ENCODE data around the gene TNPO1.
"Not testable (repeated sequence)": the region's sequence is repeated elsewhere in the genome, so short reads cannot be mapped to it uniquely, and the experiment has no call there.

TNPO1 gene

GRCh38 chr5:72816284-72817075, at the start of gene TNPO1:
Gene TNPO1 (plus strand): TSS chr5:72816661. CDS start chr5:72816738, 77 bp downstream.
- DNase-seq (ENCODE audit: low read depth in 2 of 2, low spot score in 1 of 2): peak; percentile 69 to 71

- DNase-seq (ENCODE audit: low read depth in 2 of 2, low spot score in 1 of 2): no peak
These were observed 49.0 kb upstream of the TNPO1 start for GRCh38 chr5:72767289-72768010.

GRCh38 chr5:72770266-72770665, 46.2 kb upstream of the TNPO1 start:
- no peak for DNase-seq (ENCODE audit: low read depth in 2 of 2, low spot score in 1 of 2)

- DNase-seq (ENCODE audit: low read depth in 2 of 2, low spot score in 1 of 2): no peak
These were observed 39.8 kb upstream of the TNPO1 start for GRCh38 chr5:72776684-72777083.

GRCh38 chr5:72779520-72779919, 36.9 kb upstream of the TNPO1 start:
- DNase-seq (ENCODE audit: low read depth in 2 of 2, low spot score in 1 of 2): no peak

GRCh38 chr5:72783354-72783753, 33.1 kb upstream of the TNPO1 start:
- DNase-seq (ENCODE audit: low read depth in 2 of 2, low spot score in 1 of 2): no peak

- DNase-seq (ENCODE audit: low read depth in 2 of 2, low spot score in 1 of 2): no peak
These were observed 32.3 kb upstream of the TNPO1 start for GRCh38 chr5:72784129-72784528.

- no peak for DNase-seq (ENCODE audit: low read depth in 2 of 2, low spot score in 1 of 2)
These were observed 30.7 kb upstream of the TNPO1 start for GRCh38 chr5:72785801-72786200.

- no peak for DNase-seq (ENCODE audit: low read depth in 2 of 2, low spot score in 1 of 2)
These were observed 29.8 kb upstream of the TNPO1 start for GRCh38 chr5:72786676-72787075.

- DNase-seq (ENCODE audit: low read depth in 2 of 2, low spot score in 1 of 2): no peak
These were observed 27.5 kb upstream of the TNPO1 start for GRCh38 chr5:72788866-72789505.

GRCh38 chr5:72790186-72790585, 26.3 kb upstream of the TNPO1 start:
- DNase-seq (ENCODE audit: low read depth in 2 of 2, low spot score in 1 of 2): no peak

GRCh38 chr5:72792662-72793061, 23.8 kb upstream of the TNPO1 start:
- DNase-seq (ENCODE audit: low read depth in 2 of 2, low spot score in 1 of 2): not testable (repeated sequence)

GRCh38 chr5:72796001-72796400, 20.5 kb upstream of the TNPO1 start:
- DNase-seq (ENCODE audit: low read depth in 2 of 2, low spot score in 1 of 2): no peak

GRCh38 chr5:72799721-72800120, 16.7 kb upstream of the TNPO1 start:
- no peak for DNase-seq (ENCODE audit: low read depth in 2 of 2, low spot score in 1 of 2)

GRCh38 chr5:72808637-72809036, 7.8 kb upstream of the TNPO1 start:
- not testable (repeated sequence) for DNase-seq (ENCODE audit: low read depth in 2 of 2, low spot score in 1 of 2)

GRCh38 chr5:72811849-72812248, 4.6 kb upstream of the TNPO1 start:
- DNase-seq (ENCODE audit: low read depth in 2 of 2, low spot score in 1 of 2): no peak

- no peak for DNase-seq (ENCODE audit: low read depth in 2 of 2, low spot score in 1 of 2)
These were observed 4.0 kb upstream of the TNPO1 start for GRCh38 chr5:72812488-72812887.

- no peak for DNase-seq (ENCODE audit: low read depth in 2 of 2, low spot score in 1 of 2)
These were observed 2.4 kb upstream of the TNPO1 start for GRCh38 chr5:72814104-72814503.

- DNase-seq (ENCODE audit: low read depth in 2 of 2, low spot score in 1 of 2): no peak
These were observed 1.6 kb upstream of the TNPO1 start for GRCh38 chr5:72814864-72815263.

- DNase-seq (ENCODE audit: low read depth in 2 of 2, low spot score in 1 of 2): no peak
These were observed 729 bp upstream of the TNPO1 start for GRCh38 chr5:72815580-72816283.

GRCh38 chr5:72817076-72817481, 618 bp downstream of the TNPO1 start:
- peak in 1 of 2 donors; percentile 2 for DNase-seq (ENCODE audit: low read depth in 2 of 2, low spot score in 1 of 2)

Measured in stimulated activated CD8-positive, alpha-beta memory T cell treated with anti-CD3 and anti-CD28 coated beads, Interleukin-4, amount 100 ng/mL, for 1 hour (primary cell).